Prostate gland (tissue), 2 donors: ENCODE measurements around the gene TXNL4B.

Experiments used
- POLR2A ChIP-seq: fragments of 450-650 bp; IDR thresholded peaks from one replicate; pipeline ENCODE4 v1.6.1; 2016; ENCODE audit warnings: antibody characterized with exemption, mild to moderate bottlenecking
- POLR2AphosphoS5 ChIP-seq: sonication (generic); formaldehyde crosslinking; IDR thresholded peaks from one replicate; pipeline ENCODE4 v1.6.1; 2017; ENCODE audit warnings: antibody characterized with exemption
- TF ChIP-seq, protein P1 (sequence below), 4 experiments: fragments of 200-600 bp in 2 of 4; fragments of 450-650 bp in 2 of 4; sonication (generic) in 2 of 4; IDR thresholded peaks; 1 replicate in 3 of 4; 2 replicates in 1 of 4; pipeline ENCODE4 v1.5.1; 2016 to 2019; ENCODE audit warnings: antibody characterized with exemption in 4 of 4, mild to moderate bottlenecking in 2 of 4, moderate library complexity in 2 of 4

GRCh38 chr16:72122916-72123315 lies 29.5 kb upstream of the TXNL4B start:
- TF ChIP-seq, protein P1, sequence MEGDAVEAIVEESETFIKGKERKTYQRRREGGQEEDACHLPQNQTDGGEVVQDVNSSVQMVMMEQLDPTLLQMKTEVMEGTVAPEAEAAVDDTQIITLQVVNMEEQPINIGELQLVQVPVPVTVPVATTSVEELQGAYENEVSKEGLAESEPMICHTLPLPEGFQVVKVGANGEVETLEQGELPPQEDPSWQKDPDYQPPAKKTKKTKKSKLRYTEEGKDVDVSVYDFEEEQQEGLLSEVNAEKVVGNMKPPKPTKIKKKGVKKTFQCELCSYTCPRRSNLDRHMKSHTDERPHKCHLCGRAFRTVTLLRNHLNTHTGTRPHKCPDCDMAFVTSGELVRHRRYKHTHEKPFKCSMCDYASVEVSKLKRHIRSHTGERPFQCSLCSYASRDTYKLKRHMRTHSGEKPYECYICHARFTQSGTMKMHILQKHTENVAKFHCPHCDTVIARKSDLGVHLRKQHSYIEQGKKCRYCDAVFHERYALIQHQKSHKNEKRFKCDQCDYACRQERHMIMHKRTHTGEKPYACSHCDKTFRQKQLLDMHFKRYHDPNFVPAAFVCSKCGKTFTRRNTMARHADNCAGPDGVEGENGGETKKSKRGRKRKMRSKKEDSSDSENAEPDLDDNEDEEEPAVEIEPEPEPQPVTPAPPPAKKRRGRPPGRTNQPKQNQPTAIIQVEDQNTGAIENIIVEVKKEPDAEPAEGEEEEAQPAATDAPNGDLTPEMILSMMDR (IDR thresholded peaks at IDR 0.05) = no peak
- no peak for TF ChIP-seq POLR2A
- no peak for TF ChIP-seq POLR2AphosphoS5
